CD4-positive, alpha-beta T cell treated with Interleukin-6 for 4 hours (primary cell): ENCODE data around the gene CHRD.

Experiments used
- DNase-seq: peaks from one replicate; pipeline ENCODE4 v3.0.0-alpha.2; 2020; ENCODE audit warnings: mixed read lengths

The CHRD gene

GRCh38 chr3:184384342-184384741, 4.5 kb downstream of the CHRD start:
- DNase-seq, result no peak

GRCh38 chr3:184384856-184385422, 5.1 kb downstream of the CHRD start:
- DNase-seq, result no peak

GRCh38 chr3:184386047-184386806, 6.4 kb downstream of the CHRD start:
- DNase-seq, result no peak

- DNase-seq, result no peak
Measured at GRCh38 chr3:184387174-184387714, 7.4 kb downstream of the CHRD start.

GRCh38 chr3:184388164-184388935, 8.5 kb downstream of the CHRD start:
- DNase-seq, result no peak

- no peak for DNase-seq
Measured at GRCh38 chr3:184388936-184389230, 9.0 kb downstream of the CHRD start.

GRCh38 chr3:184389384-184389783, 9.5 kb downstream of the CHRD start:
- no peak for DNase-seq

GRCh38 chr3:184389935-184390528, 10.2 kb downstream of the CHRD start:
- DNase-seq, result no peak

- DNase-seq, result no peak
Measured at GRCh38 chr3:184391266-184391665, 11.4 kb downstream of the CHRD start.

- DNase-seq, result no peak
Measured at GRCh38 chr3:184395320-184395660, 15.4 kb downstream of the CHRD start.

GRCh38 chr3:184399410-184399809, 19.6 kb downstream of the CHRD start:
- no peak for DNase-seq

- no peak for DNase-seq
Measured at GRCh38 chr3:184405075-184406030, 25.5 kb downstream of the CHRD start.

- DNase-seq, result no peak
Measured at GRCh38 chr3:184409331-184409926, 29.6 kb downstream of the CHRD start.

GRCh38 chr3:184409946-184410500, 30.2 kb downstream of the CHRD start:
- no peak for DNase-seq

GRCh38 chr3:184414418-184415202, 34.8 kb downstream of the CHRD start:
- DNase-seq, result no peak

- no peak for DNase-seq
Measured at GRCh38 chr3:184415203-184415490, 35.3 kb downstream of the CHRD start.

- peak; percentile 78 for DNase-seq
Measured at GRCh38 chr3:184417619-184418327, 37.9 kb downstream of the CHRD start.

- no peak for DNase-seq
Measured at GRCh38 chr3:184419171-184419570, 39.3 kb downstream of the CHRD start.

- DNase-seq, result no peak
Measured at GRCh38 chr3:184423561-184423960, 43.7 kb downstream of the CHRD start.

- DNase-seq, result no peak
Measured at GRCh38 chr3:184426691-184427141, 46.9 kb downstream of the CHRD start.
